ENCODE results near the gene B3GNT8.

- TF ChIP-seq, protein P1, sequence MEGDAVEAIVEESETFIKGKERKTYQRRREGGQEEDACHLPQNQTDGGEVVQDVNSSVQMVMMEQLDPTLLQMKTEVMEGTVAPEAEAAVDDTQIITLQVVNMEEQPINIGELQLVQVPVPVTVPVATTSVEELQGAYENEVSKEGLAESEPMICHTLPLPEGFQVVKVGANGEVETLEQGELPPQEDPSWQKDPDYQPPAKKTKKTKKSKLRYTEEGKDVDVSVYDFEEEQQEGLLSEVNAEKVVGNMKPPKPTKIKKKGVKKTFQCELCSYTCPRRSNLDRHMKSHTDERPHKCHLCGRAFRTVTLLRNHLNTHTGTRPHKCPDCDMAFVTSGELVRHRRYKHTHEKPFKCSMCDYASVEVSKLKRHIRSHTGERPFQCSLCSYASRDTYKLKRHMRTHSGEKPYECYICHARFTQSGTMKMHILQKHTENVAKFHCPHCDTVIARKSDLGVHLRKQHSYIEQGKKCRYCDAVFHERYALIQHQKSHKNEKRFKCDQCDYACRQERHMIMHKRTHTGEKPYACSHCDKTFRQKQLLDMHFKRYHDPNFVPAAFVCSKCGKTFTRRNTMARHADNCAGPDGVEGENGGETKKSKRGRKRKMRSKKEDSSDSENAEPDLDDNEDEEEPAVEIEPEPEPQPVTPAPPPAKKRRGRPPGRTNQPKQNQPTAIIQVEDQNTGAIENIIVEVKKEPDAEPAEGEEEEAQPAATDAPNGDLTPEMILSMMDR (IDR thresholded peaks at IDR 0.05) = no peak
- no peak for TF ChIP-seq POLR2AphosphoS5 (IDR thresholded peaks at IDR 0.05)
- no peak for TF ChIP-seq POLR2A (IDR thresholded peaks at IDR 0.05)
Measured at GRCh38 chr19:41399091-41399490, 28.1 kb downstream of the B3GNT8 start.

All from breast epithelium (tissue), 3 donors.